Activated CD4-positive, alpha-beta T cell treated with anti-CD3 and anti-CD28 coated beads for 4 hours (primary cell): ENCODE results near the gene NUFIP1.
"Not testable (repeated sequence)": the region's sequence is repeated elsewhere in the genome, so short reads cannot be mapped to it uniquely, and the experiment has no call there.

Source experiments
- DNase-seq, 2 donors: peaks; one replicate each; pipeline ENCODE4 v3.0.0-alpha.2; 2020

The NUFIP1 gene

DNA sequence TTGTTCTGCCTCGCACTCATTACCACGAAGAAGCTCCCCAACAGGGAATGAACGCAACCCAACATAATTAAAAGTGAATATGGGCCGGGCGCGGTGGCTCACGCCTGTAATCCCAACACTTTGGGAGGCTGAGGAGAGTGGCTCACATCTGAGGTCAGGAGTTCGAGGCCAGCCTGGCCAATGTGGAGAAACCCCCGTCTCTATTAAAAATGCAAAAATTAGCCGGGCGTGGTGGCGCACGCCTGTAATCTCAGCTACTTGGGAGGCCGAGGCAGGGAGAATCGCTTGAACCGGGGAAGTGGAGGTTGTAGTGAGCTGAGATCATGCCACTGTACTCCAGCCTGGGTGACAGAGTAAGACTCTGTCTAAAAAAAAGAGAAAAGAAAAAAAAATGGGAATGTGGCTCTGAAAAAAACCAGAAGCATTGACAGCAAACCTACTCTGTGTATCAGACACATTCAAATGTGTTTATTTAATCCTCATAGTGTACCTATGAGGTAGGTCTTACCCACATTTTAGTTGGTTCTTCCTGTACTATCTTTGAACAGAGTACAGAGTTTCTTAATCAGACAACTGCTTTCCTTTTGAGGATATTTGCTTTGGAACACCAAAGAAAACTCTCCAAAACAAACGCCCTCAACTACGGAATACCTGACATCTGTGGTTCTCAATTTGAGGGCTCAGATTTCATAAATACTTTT, 70.0 kb downstream of the NUFIP1 start:
- no peak for DNase-seq

DNA sequence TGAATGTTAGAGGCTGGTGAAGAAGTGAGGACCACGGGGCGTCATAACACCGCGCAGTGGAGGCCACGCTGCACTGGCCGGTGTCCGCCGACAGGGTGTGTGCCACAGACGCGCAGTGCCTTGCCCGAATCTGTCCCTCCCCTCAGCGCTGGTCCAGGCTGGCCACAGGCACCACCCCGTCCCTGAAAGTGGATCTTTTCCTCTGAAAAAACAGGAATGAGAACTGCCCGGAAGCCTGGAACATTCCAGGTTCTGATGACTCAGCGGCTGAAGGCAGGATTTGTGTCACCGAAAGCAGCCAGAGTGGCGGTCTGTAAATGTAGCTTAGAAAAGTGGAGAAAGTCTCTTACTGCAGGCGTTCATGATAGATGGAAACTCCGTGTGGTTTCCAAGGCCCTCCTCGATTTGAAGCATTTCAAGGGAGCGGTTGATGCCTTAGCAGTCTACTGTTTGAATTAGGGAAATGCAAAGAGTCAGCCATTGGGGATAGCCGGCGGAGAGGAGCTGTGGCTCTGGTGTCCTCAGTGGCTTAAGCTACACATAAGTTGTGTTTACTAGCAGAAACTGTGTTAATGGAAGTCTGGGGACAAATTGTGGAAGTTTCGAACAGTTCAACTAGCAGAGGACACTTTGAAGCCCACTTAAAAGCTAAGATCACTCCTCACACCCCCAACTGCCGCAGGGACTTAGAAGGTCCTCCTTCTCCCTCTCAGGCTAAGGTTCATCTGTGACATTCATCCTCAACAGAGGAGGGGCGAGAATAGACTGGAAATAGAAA, 70.8 kb downstream of the NUFIP1 start:
- peak; percentile 66 to 79 for DNase-seq

DNA sequence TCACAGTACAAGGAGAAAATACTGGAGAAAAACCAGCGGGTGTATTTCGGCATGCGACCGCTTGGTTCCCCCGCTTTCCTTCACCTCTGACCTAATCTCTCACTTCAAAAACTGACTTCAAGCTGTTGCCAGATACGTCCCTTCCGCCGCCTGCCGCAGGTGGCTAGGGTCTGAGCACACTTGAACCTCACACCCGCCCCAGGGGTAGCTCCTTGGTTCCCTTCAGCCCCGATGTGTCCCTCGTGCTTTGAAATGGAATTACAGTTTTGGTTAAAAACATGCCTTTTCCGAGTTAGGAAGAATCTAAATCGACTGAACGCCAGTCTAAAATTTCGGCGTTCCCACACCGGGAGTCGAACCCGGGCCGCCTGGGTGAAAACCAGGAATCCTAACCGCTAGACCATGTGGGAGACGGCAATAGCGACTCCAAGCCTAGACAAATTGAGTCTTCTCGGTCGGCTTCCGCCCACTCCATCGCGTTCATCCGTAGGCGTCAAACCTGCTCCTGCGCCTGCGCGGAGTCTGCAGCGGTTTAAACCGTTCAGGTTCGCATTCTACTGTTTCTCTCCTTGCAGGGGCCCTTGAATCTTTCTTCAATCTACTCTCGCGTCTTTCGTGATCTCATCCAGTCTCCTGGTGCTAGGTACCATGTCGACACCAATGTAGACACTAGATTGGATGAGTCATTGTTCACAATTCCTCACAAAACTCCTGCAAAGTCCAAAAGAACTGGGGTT, 71.5 kb downstream of the NUFIP1 start:
- peak; percentile 95 for DNase-seq

DNA sequence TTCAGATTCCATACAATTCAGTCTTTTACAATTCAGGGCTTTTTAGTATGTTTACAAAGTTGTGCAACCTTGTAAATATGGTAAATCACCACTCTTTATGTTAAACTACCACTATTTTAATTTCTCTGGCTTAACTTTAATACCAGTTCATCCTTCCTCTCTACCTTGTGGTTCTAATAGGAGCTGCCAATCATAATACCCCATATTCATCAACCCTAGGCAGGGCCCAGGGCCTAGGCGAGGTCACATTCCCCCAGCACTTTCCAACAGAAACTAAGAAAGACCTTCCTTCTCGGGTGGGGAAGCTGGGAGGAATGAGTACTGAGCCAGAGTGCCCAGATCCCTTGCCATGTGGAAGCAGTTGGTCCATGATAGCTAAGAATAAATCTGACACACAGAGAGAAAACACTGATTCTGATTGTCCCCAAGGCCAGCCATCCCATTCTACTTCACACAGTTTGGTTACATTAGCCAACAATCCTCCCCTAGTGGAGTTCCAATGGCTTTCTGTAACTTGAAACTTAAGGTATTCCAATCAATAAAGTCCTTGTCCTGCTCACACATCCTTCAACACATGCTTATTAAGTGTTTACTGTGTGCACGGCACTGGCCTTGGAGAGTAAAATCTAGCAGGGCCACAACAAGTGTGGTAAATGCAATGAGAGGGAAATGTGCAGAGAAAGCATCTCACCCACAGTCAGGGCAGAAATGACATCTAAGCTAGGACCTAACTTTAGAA, 76.8 kb downstream of the NUFIP1 start:
- DNase-seq = no peak

DNA sequence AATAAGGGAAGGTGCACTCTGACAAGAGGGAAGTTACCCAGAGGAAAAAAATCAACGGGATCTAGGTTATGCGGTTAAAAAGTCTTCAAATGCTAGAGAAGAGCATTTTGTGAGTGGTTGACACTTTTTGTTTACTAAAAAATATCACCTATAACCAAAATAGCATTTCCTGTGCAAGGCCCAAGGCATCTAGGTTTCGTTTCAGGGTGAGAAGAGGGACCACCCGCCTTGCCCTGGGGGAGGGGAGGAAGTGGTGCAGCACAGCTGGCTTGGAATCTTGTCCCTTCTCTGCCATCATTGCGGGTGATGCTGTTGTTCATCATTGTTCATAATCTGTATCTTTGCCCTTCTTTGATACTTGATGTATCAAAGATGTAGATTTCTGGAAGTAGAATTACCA, 80.6 kb downstream of the NUFIP1 start:
- no peak for DNase-seq

DNA sequence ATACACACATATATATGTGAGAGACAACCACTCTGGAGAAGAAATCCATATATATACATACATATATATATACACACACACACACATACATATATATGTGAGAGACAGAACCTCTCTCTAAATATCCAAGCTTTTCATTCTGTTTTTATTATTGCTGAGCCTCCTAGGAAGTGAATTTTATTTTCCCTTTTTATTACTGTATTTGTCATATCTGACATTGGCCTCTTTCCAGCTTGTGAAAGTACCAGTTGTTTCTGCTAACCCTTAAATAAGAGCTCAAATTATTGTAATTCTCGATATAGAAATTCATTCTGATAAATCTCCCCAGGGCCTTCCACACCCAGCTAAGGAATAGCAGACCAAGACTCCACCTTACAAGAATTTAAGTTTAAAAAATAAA, 81.0 kb downstream of the NUFIP1 start:
- no peak for DNase-seq

DNA sequence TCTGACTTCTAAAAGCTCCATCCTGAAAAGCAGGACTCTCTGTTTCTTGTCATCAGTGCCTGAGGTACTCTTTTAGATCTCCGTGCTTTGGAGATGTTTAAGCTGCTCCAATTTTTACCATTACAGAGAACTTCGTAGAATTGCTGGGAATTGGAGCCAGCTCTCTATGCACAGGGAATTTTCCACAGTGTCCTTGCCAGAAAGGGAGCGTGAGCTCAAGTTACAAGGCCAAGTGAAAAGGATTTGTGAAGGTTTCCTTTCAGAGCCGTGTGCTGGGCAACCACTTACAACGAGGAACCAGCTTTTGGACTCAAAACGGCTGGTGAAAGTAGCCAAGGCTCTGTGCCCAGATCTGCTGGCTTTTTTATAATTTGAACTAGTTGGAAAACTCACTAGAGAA, 82.6 kb downstream of the NUFIP1 start:
- no peak for DNase-seq

DNA sequence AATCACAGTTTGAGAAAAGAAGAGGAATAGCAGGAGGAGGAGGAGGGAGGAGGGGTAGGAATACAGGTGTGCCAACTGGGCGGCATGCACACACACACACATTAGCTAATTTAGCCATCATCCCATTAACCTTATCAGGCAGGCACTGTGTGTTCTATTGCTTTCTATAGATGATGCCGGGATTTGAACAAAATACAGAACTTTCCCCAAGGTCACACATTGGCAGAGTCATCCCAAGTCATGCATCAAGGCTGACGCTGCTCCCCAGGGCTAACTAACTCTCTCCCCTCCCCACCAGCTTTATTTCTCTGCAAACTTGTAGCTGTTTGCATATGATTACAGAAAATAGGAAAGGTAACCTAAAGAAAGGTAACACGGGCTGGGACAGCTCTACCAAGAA, 83.0 kb downstream of the NUFIP1 start:
- DNase-seq = no peak

DNA sequence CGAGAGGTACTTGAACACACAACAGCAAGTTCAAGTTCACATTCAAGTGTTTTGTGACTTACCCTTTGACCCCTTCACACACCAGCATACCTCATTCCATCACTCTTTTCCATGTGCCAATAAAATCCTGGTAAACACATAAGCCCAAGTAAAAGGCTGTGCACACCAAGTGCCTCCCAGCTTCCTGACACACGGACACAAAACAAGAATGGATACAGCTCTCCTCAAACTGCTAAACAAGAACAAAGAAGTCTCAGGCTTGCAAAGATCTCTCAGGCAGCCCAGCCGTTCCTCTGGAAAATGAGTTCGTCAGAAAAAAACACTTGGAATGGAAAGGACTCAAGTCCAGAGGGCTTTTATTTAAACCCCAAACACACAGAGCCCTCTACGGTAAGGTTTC, 83.7 kb downstream of the NUFIP1 start:
- no peak for DNase-seq

DNA sequence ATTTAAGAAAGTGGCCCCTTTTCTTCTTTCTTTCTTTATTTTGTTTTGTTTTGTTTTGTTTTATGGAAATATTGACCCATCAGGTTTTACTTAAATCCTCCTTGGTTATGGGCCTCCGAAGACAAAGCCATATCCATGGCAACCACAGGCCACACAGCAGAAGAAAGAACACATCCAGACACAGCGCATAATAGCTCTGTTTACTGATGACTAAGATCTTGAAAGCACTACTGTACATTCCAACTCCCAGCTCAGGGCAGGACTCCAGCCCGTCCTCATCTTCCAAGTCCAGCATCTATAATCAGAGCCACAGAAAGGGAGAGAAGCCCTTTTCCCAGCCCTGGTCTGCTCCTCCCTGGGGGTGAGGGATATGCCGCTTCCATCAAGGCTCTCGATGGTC, 84.3 kb downstream of the NUFIP1 start:
- DNase-seq = no peak

DNA sequence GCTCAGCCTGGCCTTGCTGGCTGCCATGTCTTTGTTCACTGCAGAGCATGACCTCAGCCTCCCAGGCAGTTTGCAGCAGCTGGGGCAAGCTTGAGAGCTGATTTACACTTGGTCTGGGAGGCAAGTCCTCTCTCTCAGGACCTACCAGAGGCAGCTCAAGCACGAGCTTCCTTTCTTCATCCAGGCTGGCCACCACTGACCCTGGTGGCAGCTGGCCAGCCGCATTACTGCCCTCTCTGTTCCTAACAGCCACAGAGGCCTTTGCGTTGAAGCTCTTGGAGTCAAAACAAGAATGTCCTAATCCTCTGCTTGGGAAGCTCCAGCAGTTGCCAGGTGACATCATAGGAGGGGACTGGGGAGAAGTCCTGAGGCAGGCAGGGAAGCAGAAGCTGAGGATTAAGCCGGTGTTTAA, 85.7 kb downstream of the NUFIP1 start:
- no peak for DNase-seq

DNA sequence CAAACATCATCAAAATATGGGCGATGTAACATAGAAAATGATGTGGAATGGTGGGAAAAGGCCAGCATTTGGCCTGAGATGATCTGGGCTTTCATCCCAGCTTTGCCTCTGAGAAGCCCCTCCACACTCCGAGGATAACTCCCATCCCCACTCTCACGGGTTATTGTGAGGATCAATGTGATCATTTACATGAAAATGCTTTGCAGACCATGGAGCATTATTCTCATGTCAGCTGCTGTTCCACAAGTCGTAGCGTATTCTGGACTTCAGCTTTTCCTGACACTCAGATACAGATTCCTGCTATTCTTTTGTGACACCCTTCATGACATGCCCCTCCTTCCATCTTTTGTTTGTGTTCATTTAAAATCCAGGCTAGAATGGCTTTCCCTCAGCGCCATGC, 86.5 kb downstream of the NUFIP1 start:
- DNase-seq = no peak

DNA sequence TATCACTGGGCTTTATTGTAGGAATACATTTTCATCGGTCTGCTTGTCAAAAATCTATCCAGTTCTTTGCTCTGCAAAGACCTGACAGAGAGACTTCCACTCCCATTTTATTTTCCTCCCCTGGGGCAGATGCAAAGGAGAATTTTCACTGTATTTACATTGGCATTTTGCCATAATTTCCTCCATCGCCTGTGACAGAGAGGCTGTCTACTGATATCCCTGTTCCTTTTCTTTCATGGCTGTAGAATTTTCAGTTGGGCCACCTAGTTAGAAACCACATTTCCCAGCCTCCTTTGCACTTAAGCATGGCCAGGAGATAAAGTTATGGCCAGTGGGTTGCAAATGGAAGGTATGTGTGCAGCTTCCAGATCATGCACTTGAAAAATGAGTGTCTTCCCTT, 89.3 kb downstream of the NUFIP1 start:
- DNase-seq = no peak

DNA sequence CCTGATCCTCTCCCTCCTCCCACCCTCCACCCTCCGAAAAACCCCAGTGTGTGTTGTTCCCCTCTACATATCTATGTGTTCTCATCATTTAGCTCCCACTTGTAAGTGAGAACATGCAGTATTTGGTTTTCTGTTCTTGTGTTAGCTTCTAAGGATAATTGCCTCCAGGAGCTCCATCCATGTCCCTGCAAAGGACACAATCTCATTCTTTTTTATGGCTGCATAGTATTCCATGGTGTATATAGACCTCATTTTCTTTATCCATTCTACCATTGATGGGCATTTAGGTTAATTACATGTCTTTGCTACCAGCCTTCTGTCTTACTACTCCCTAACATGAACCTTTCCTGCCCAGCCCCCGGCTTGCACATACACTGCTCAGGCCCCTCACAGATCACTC, 91.0 kb downstream of the NUFIP1 start:
- DNase-seq = not testable (repeated sequence)

DNA sequence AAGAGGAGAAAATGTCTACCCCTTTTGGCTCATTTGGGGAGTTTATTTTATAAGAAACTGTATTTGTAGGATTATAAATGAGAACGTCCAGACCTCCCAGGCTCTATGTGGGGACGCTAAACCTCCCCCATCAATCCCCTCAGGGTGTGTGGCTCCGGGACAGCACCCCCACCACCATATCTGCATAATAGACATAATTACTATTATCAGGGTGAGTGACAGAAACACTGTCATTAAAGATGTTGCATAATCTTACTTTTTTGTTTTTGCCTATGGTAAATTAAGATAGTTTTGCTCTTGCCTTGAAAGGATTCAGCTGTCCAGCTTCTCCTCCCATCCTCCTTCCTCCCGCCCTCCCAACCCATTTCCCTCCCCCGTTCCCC, 93.3 kb downstream of the NUFIP1 start:
- no peak for DNase-seq

DNA sequence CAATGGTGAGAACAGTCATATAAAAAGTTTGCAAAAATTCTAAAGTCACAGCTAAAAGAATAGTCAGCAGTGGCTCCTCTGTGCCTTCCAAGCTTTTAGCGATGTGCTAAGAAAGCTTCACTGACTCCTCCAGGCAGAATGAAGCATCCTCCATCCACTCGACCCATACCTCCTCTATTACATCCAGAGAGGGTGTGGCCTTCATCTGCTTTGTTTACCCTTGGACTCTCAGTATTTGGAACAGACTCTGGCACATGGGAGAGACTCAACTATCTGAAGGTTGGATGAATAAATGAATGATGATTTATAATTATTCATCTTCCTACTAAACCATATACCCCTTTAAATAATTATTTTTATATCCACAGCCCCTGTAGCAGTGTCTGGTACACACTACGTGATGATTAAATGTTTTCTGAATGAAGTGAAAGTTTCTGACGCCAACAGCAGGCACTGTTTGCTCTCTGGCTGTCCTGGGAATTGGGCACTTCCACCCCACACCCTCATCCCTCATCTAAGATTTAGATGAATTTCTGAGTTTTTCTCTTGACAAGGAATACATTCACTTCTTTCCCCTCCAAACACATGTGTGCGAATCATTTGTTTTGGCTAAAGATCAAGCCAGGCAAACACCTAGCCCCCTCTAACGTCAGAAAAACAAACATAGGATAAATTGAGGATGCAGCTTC, 93.9 kb downstream of the NUFIP1 start:
- DNase-seq = no peak

DNA sequence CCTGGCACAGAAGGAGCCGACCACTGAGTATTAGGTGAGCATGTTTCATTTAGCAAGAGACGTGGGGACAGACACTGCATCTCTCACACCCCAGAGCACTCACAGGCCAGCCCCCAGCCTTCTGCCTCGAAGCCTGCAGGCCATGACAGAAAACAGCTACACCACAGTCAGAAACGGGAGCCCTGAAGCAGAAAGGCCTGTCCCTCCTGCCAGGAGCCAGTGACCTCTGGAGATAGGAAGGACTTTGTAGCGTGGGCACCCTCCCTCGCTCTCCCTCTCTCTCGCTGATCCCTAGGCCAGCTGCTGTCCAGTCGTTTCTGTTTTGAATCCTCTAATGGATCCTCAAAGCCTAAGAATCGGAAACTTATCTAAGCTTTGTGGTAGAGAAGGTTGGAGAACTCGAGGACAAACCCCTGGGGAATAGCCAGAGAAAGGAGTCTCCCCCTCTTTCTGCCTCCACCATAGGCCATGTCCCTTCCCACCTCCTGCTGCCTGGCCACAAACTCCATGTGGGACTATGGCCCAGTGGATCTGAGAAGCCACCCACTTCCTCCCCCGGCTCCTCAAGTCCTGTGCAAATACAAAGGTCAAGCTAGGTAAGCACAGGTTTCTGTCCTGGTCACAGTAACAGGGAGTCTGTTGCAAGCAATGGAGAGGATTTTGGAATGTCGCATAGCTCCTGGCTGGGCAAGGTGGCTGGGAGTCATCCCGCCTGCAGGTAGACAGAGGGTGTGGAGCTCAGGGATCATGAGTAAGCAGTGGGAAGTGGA, 95.1 kb downstream of the NUFIP1 start:
- no peak for DNase-seq
